Effector memory CD8-positive, alpha-beta T cell (primary cell): Measurements from ENCODE around the gene SLC6A3.

Experiments
- ATAC-seq: fragments of 150-1000 bp; cut with Tn5 transposase; replicated peaks from 2 replicates; pipeline ENCODE4 v1.10.0; 2021; ENCODE audit warnings: mild to moderate bottlenecking, moderate library complexity
- DNase-seq, 3 experiments: peaks; one replicate each; pipeline ENCODE4 v3.0.0; 2021
- H3K27ac Mint-ChIP-seq, 2 donors: one replicate each; pipeline ENCODE4 v1.8.0; 2022; ENCODE audit warnings: mild to moderate bottlenecking in 2 of 2, mixed read lengths in 2 of 2, moderate library complexity in 2 of 2
- H3K27me3 Mint-ChIP-seq, 2 donors: one replicate each; pipeline ENCODE4 v1.8.0; 2022; ENCODE audit warnings: mixed read lengths in 2 of 2
- H3K36me3 Mint-ChIP-seq: one replicate; pipeline ENCODE4 v1.8.0; 2022; ENCODE audit warnings: mild to moderate bottlenecking, moderate library complexity, mixed read lengths; ENCODE audit not compliant: insufficient read depth
- H3K4me1 Mint-ChIP-seq, 2 donors: one replicate each; pipeline ENCODE4 v1.8.0; 2022; ENCODE audit warnings: low read depth in 2 of 2, mixed read lengths in 2 of 2
- H3K4me3 Mint-ChIP-seq, 2 donors: one replicate each; pipeline ENCODE4 v1.8.0; 2022; ENCODE audit warnings: mild to moderate bottlenecking in 2 of 2, mixed read lengths in 2 of 2, moderate library complexity in 2 of 2
- H3K9me3 Mint-ChIP-seq, 2 donors: one replicate each; pipeline ENCODE4 v1.8.0; 2022; ENCODE audit warnings: mixed read lengths in 2 of 2

The SLC6A3 gene

DNA sequence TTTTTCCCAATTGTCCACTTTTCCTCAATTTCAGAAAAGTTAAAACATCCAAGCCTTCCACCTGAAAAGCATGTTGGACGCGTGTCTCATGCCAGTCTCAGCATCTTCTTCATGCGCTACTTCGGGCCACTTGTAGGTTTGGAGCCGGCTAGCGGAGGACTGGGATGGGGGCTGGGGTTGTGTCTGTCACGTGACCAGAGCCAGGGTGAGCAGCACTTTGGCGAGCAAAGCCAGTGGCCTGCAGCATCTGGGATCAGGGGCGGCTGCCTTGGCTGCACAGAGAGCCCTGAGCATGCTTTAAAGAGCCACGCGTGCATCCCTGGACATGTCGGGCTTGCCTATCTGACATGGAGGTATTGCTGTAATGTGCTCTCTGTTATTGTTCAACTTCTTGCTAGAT lies 41.2 kb downstream of the SLC6A3 start:
- no peak overlapping the region for H3K4me3 Mint-ChIP-seq
- no peaks in the 10 kb centered on the region for H3K9me3 Mint-ChIP-seq
- H3K27me3 Mint-ChIP-seq, result peaks cover 27 to 88% of the 10 kb centered on the region in 2 donors
- DNase-seq (no peak), ATAC-seq (no peak)
- H3K27ac Mint-ChIP-seq, result no peak overlapping the region
- H3K36me3 Mint-ChIP-seq, result no peaks in the 10 kb centered on the region
- H3K4me1 Mint-ChIP-seq, result peaks cover 0 to 4% of the 10 kb centered on the region in 2 donors

GRCh38 chr5:1402611-1403255 lies 42.5 kb downstream of the SLC6A3 start:
- H3K9me3 Mint-ChIP-seq, result no peaks in the 10 kb centered on the region
- DNase-seq (no peak), ATAC-seq (no peak)
- no peaks in the 10 kb centered on the region for H3K36me3 Mint-ChIP-seq
- no peaks in the 10 kb centered on the region for H3K4me1 Mint-ChIP-seq
- peaks cover 23 to 81% of the 10 kb centered on the region in 2 donors for H3K27me3 Mint-ChIP-seq
- H3K27ac Mint-ChIP-seq, result no peak overlapping the region
- H3K4me3 Mint-ChIP-seq, result no peak overlapping the region

DNA sequence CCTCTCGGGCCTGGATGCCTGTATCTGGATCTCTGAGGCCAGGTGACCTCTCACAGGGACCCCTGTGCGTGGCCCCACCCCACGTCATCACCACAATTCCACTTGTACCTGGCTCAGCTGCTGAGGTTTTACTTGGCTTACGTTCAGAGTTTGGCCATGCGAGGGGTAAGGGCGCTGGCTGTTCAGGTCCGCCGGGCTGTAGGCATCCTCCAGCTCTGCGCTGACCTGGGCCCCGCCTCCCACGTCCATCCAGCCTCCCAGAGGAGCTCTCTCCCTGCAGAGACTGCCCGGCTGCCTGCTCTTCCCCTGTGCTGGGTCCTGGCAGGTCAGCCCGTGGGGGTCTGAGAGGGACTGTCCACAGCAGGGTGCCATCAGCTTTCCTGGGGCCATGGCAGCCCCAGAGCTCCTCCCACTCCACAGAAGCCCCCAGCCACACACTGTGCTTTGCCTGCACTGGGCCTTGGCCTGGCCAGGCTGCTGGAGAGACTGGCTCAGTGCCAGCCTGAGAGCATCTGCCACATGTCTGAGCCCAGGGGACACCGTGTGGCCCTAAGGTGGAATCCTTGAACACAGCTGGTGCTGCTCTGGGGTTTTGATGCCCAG lies 43.6 kb downstream of the SLC6A3 start:
- Mint-ChIP-seq H3K27ac (no peak overlapping the region), H3K4me1 (no peaks in the 10 kb centered on the region), H3K4me3 (no peak overlapping the region), H3K27me3 (peaks cover 28 to 81% of the 10 kb centered on the region in 2 donors), H3K9me3 (no peaks in the 10 kb centered on the region), H3K36me3 (no peaks in the 10 kb centered on the region)
- ATAC-seq (no peak), DNase-seq (no peak)

DNA sequence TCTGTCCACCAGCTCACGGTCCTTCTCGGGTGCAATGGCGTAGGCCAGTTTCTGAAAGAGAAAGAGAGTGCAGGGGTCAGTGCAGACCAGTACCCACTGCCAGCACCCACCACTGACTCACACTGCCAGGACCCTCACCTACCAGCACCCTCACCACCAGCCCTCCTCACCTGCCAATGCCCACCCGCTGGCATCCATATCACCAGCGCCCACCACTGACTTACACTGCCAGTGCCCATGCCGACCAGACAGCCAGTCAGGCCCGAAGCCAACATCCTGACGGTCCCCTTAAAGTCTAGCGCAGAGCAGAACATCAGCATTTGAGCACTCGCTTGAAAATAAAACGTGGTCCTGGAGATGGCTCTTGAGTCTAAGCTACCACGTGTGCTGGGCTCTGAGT lies 44.3 kb downstream of the SLC6A3 start:
- Mint-ChIP-seq H3K27ac (no peak overlapping the region), H3K36me3 (peaks cover 3% of the 10 kb centered on the region), H3K9me3 (no peaks in the 10 kb centered on the region), H3K4me1 (no peaks in the 10 kb centered on the region), H3K27me3 (peaks cover 35 to 81% of the 10 kb centered on the region in 2 donors), H3K4me3 (no peak overlapping the region)
- DNase-seq (no peak), ATAC-seq (no peak)

- ATAC-seq, result no peak
- Mint-ChIP-seq H3K27me3 (peaks cover 41 to 81% of the 10 kb centered on the region in 2 donors), H3K9me3 (no peaks in the 10 kb centered on the region), H3K4me1 (no peaks in the 10 kb centered on the region), H3K4me3 (no peak overlapping the region), H3K36me3 (peaks cover 3% of the 10 kb centered on the region), H3K27ac (no peak overlapping the region)
- no peak for DNase-seq
Measured at GRCh38 chr5:1400211-1400855, 44.9 kb downstream of the SLC6A3 start.

DNA sequence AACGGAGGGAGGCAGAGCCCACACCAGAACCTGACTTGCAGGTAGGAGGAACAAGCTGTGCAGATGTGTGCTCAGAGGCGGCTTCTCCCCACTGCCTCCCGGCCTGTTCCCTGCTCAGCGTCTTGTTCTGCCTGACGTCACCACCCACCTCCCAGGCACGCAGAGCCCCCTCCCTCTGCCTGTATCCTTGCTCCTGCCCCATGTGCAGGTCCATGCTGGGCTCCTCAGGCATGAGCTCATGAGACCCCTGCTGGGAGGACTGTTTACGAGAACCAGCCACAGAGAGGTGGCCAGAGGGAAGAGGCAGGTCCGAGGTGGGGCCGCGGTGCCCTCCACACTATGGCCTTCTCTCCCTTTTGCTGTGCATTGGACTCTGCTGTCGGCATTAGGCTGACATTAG lies 45.5 kb downstream of the SLC6A3 start:
- Mint-ChIP-seq H3K27me3 (peaks cover 46 to 81% of the 10 kb centered on the region in 2 donors), H3K4me3 (no peak overlapping the region), H3K4me1 (no peaks in the 10 kb centered on the region), H3K27ac (no peak overlapping the region), H3K9me3 (no peaks in the 10 kb centered on the region), H3K36me3 (peaks cover 3% of the 10 kb centered on the region)
- ATAC-seq, result no peak
- no peak for DNase-seq

- Mint-ChIP-seq H3K27me3 (peaks cover 49 to 80% of the 10 kb centered on the region in 2 donors), H3K4me3 (no peak overlapping the region), H3K4me1 (no peaks in the 10 kb centered on the region), H3K9me3 (no peaks in the 10 kb centered on the region), H3K36me3 (peaks cover 3% of the 10 kb centered on the region), H3K27ac (no peak overlapping the region)
- DNase-seq, result no peak
- ATAC-seq, result no peak
Measured at GRCh38 chr5:1396293-1396816, 48.9 kb downstream of the SLC6A3 start.

DNA sequence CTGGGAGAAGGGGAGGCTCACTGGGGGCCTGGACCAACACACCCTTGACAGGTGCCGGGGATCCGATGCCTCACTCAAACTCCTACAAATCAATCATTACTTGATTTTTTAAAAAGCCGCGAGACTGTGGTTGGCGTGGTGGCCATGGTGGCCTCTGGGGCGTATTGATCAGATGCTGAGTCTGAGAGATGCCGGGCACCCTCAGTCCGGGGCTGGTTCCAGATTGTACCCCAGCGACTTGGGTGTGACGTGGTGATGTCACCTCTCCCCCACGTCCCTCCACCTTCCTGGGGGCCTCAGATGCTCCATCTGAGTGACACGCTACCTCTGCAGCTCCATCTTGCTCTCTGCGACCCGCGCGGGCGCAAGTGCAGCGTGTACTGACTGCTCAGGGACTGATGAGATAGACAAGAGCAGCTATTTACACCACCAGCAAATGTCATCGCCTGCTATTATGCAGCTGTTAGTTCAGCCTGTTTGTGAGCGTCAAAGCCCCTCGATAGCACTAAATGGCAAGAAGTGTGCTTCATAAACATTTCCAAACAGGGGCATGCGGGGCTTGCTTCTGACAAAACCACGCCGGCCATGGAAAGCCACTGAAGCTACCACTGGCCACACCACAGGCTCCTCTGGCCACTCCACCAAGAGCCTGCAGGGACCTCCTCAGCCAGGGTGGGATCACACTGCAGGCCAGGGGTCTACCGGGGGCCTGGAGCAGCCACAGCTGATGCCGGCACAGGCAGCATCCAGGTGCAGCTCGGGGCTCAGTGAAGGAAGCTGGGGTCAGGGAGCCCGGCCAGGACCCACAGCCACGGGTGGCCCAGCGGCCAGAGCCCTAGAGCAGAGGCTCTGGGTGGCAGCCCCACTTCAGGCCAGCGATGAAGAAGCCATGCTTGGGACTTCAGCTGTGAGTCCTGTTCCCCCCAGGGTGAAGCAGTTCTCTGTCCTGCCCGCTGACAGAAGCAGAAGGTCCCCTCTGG lies 50.1 kb downstream of the SLC6A3 start:
- no peak overlapping the region for H3K27ac Mint-ChIP-seq
- no peak for ATAC-seq
- H3K4me3 Mint-ChIP-seq, result no peak overlapping the region
- H3K4me1 Mint-ChIP-seq, result no peaks in the 10 kb centered on the region
- H3K27me3 Mint-ChIP-seq, result peaks cover 49 to 70% of the 10 kb centered on the region in 2 donors
- peaks cover 3% of the 10 kb centered on the region for H3K36me3 Mint-ChIP-seq
- no peak for DNase-seq
- no peaks in the 10 kb centered on the region for H3K9me3 Mint-ChIP-seq

GRCh38 chr5:1393571-1394501 lies 51.4 kb downstream of the SLC6A3 start:
- H3K36me3 Mint-ChIP-seq, result peaks cover 3% of the 10 kb centered on the region
- no peak overlapping the region for H3K4me3 Mint-ChIP-seq
- peaks cover 49 to 61% of the 10 kb centered on the region in 2 donors for H3K27me3 Mint-ChIP-seq
- DNase-seq, result no peak
- no peak overlapping the region for H3K27ac Mint-ChIP-seq
- H3K4me1 Mint-ChIP-seq, result no peaks in the 10 kb centered on the region
- no peak for ATAC-seq
- no peaks in the 10 kb centered on the region for H3K9me3 Mint-ChIP-seq

- ATAC-seq (no peak), DNase-seq (no peak)
- H3K4me3 Mint-ChIP-seq, result no peak overlapping the region
- no peak overlapping the region for H3K27ac Mint-ChIP-seq
- peaks cover 48 to 60% of the 10 kb centered on the region in 2 donors for H3K27me3 Mint-ChIP-seq
- H3K9me3 Mint-ChIP-seq, result no peaks in the 10 kb centered on the region
- H3K4me1 Mint-ChIP-seq, result no peaks in the 10 kb centered on the region
- peaks cover 3% of the 10 kb centered on the region for H3K36me3 Mint-ChIP-seq
Measured at GRCh38 chr5:1392801-1393565, 52.3 kb downstream of the SLC6A3 start.

DNA sequence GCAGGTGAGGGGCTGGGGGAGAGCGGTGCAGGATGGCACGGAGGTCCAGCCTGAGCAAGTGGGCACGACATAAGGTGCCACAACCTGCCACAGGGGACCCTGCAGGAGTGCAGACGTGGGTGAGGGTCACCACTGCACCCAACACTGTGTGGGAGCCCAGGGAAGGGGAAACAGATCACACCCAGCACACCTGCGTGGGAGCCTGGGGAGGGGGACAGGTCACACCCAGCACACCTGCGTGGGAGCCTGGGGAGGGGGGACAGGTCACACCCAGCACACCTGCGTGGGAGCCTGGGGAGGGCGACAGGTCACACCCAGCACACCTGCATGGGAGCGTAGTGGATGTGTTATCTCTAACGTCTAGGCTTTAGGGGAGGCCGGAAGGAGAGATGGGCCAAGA lies 53.0 kb downstream of the SLC6A3 start:
- peaks cover 5% of the 10 kb centered on the region for H3K36me3 Mint-ChIP-seq
- peaks cover 41 to 53% of the 10 kb centered on the region in 2 donors for H3K27me3 Mint-ChIP-seq
- H3K27ac Mint-ChIP-seq, result no peak overlapping the region
- ATAC-seq, result no peak
- H3K4me1 Mint-ChIP-seq, result peaks cover 0 to 2% of the 10 kb centered on the region in 2 donors
- no peaks in the 10 kb centered on the region for H3K9me3 Mint-ChIP-seq
- no peak overlapping the region for H3K4me3 Mint-ChIP-seq
- no peak for DNase-seq

DNA sequence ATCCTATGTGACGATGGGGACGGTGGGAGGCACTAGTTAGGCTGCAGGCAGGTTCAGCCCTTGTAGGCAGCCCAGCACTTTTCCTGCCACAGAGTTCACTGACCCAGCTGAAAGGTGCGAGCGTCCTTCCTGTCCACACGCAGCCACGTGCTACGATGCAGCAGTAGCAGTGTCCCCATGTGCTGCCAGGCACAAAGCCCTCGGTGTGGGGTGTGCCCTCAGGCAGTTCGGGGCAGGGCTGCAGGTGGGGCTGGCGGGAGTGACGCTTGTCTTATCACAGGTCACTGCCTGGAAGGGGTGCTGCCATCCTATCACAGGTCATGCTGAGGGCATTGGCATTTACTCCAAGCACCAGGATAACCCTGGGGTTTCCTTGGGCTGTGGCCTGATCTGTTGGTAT lies 53.5 kb downstream of the SLC6A3 start:
- ATAC-seq, result no peak
- H3K27me3 Mint-ChIP-seq, result peaks cover 35 to 48% of the 10 kb centered on the region in 2 donors
- peaks cover 5 to 7% of the 10 kb centered on the region in 2 donors for H3K4me1 Mint-ChIP-seq
- H3K4me3 Mint-ChIP-seq, result no peak overlapping the region
- no peaks in the 10 kb centered on the region for H3K9me3 Mint-ChIP-seq
- no peak for DNase-seq
- H3K27ac Mint-ChIP-seq, result no peak overlapping the region
- peaks cover 10% of the 10 kb centered on the region for H3K36me3 Mint-ChIP-seq
